Osteoblast (primary cell): ENCODE data around the gene SPEG. TPM values are rescaled to one million over a fixed set of nuclear protein-coding genes. Genes with fewer than 3 reads are reported as not detected.

Experiments used
- DNase-seq: peaks from one replicate; pipeline ENCODE4 v3.0.0; 2011; ENCODE audit warnings: low spot score, mixed read lengths; ENCODE audit not compliant: insufficient read length; ENCODE audit errors: missing footprints
- H2AFZ ChIP-seq: 2 replicates; pipeline ENCODE4 v1.6.0; 2011; ENCODE audit warnings: mild to moderate bottlenecking, low read length
- H3K27ac ChIP-seq: 2 replicates; pipeline ENCODE4 v1.5.1; 2011; ENCODE audit warnings: mild to moderate bottlenecking, low read depth, low read length, moderate library complexity
- H3K27me3 ChIP-seq: 2 replicates; pipeline ENCODE4 v1.6.0; 2012; ENCODE audit warnings: mild to moderate bottlenecking, control low read depth, inconsistent platforms, low read length, moderate library complexity; ENCODE audit not compliant: insufficient read depth
- H3K36me3 ChIP-seq: 2 replicates; pipeline ENCODE4 v1.5.1; 2011; ENCODE audit warnings: mild to moderate bottlenecking, low read length, control low read depth, moderate library complexity; ENCODE audit not compliant: insufficient read depth
- H3K4me1 ChIP-seq: 2 replicates; pipeline ENCODE4 v1.5.1; 2011; ENCODE audit warnings: mild to moderate bottlenecking, low read length, control low read depth, moderate library complexity; ENCODE audit not compliant: insufficient read depth
- H3K4me2 ChIP-seq: 2 replicates; pipeline ENCODE4 v1.6.0; 2011; ENCODE audit warnings: mild to moderate bottlenecking, low read length; ENCODE audit not compliant: insufficient read depth
- H3K4me3 ChIP-seq: fragments of 200-600 bp; sonication (generic); 3 replicates; pipeline ENCODE4 v1.5.1; 2012; ENCODE audit warnings: mild to moderate bottlenecking, low read length, inconsistent platforms; ENCODE audit not compliant: insufficient read depth
- H3K79me2 ChIP-seq: 2 replicates; pipeline ENCODE4 v1.6.0; 2012; ENCODE audit warnings: mild to moderate bottlenecking, low read length, control low read depth, inconsistent platforms; ENCODE audit not compliant: insufficient read depth
- H3K9me3 ChIP-seq: 2 replicates; pipeline ENCODE4 v1.5.1; 2011; ENCODE audit warnings: low read depth, low read length, control low read depth
- H4K20me1 ChIP-seq: 2 replicates; pipeline ENCODE4 v1.6.0; 2012; ENCODE audit warnings: mild to moderate bottlenecking, low read length, control low read depth; ENCODE audit not compliant: insufficient read depth
- total RNA-seq: library from RNA; depleted of rRNA; stranded (reverse); fragments of >200 nt; gene quantifications from 2 replicates; pipeline ENCODE4 v1.2.3, GENCODE V29; 2012
- TF ChIP-seq, protein P1 (sequence below): IDR thresholded peaks from 2 replicates; pipeline ENCODE4 v1.5.1; 2011; ENCODE audit warnings: mild to moderate bottlenecking, low read depth, low read length, moderate library complexity; ENCODE audit errors: extremely low read depth

SPEG gene
- total RNA-seq, 1 donor: 26.4 TPM

DNA sequence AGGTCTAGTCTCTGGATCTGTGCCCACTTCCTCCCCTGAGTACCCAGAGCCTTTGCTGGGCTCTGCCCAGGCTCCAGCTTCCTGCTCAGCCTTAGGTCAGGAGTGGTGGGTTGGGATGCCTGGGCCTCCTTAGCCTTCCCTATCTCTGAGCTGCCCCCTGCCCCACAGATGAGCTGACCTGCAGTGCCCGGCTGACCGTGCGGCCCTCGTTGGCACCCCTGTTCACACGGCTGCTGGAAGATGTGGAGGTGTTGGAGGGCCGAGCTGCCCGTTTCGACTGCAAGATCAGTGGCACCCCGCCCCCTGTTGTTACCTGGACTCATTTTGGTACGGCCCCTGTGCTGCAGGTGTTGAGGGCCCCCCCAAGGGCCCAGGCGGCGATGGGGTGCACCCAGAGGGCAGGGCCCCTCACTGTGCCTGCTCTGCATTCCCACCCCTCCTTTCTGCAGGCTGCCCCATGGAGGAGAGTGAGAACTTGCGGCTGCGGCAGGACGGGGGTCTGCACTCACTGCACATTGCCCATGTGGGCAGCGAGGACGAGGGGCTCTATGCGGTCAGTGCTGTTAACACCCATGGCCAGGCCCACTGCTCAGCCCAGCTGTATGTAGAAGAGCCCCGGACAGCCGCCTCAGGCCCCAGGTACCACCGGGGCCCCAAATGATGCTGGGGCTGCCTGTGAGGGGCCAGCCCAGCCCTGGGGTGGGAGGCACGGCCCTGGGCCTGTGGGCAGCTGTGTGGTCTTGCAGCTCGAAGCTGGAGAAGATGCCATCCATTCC is 34.0 kb downstream of the SPEG start:
- no peak overlapping the region for H3K27ac ChIP-seq
- TF ChIP-seq, protein P1, sequence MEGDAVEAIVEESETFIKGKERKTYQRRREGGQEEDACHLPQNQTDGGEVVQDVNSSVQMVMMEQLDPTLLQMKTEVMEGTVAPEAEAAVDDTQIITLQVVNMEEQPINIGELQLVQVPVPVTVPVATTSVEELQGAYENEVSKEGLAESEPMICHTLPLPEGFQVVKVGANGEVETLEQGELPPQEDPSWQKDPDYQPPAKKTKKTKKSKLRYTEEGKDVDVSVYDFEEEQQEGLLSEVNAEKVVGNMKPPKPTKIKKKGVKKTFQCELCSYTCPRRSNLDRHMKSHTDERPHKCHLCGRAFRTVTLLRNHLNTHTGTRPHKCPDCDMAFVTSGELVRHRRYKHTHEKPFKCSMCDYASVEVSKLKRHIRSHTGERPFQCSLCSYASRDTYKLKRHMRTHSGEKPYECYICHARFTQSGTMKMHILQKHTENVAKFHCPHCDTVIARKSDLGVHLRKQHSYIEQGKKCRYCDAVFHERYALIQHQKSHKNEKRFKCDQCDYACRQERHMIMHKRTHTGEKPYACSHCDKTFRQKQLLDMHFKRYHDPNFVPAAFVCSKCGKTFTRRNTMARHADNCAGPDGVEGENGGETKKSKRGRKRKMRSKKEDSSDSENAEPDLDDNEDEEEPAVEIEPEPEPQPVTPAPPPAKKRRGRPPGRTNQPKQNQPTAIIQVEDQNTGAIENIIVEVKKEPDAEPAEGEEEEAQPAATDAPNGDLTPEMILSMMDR: no peak
- no peak overlapping the region for H3K4me3 ChIP-seq
- no peak for DNase-seq
- H3K9me3 ChIP-seq: no peaks in the 10 kb centered on the region
- peaks cover 69% of the 10 kb centered on the region for H3K36me3 ChIP-seq
- H3K4me2 ChIP-seq: no peak overlapping the region
- peaks cover 14% of the 10 kb centered on the region for H3K4me1 ChIP-seq
- H3K79me2 ChIP-seq: no peaks in the 10 kb centered on the region
- H2AFZ ChIP-seq: no peak overlapping the region
- H4K20me1 ChIP-seq: no peaks in the 10 kb centered on the region
- H3K27me3 ChIP-seq: no peaks in the 10 kb centered on the region

DNA sequence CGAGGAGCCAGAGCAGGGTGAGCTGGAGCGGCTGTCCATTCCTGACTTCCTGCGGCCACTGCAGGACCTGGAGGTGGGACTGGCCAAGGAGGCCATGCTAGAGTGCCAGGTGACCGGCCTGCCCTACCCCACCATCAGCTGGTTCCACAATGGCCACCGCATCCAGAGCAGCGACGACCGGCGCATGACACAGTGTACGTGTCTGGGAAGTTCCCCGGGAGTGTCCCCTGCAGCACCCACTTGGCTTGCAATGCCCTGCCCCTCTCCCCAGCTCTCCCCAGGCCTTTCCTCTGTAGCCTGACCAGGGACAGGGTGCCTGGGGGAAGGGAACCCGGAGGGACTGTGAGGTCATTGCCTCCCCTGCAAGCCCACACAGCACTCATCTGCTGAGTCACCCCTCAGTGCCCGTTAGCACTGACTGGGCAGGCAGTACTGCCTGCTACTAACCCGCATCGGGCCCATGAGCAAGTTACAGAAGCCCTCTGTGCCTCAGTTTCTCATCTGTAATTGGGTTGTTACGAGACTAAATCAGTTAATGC is 34.6 kb downstream of the SPEG start:
- Histone ChIP-seq H3K4me3 (no peak overlapping the region), H3K27ac (peak overlapping the region; percentile 63), H3K4me2 (peak overlapping the region; percentile 53), H3K9me3 (no peaks in the 10 kb centered on the region), H3K27me3 (no peaks in the 10 kb centered on the region), H3K36me3 (peaks cover 70% of the 10 kb centered on the region), H3K4me1 (peaks cover 14% of the 10 kb centered on the region), H3K79me2 (no peaks in the 10 kb centered on the region), H2AFZ (no peak overlapping the region), H4K20me1 (no peaks in the 10 kb centered on the region)
- TF ChIP-seq, protein P1: no peak
- peak; percentile 100 for DNase-seq

- TF ChIP-seq, protein P1: no peak
- H4K20me1 ChIP-seq: no peaks in the 10 kb centered on the region
- no peaks in the 10 kb centered on the region for H3K27me3 ChIP-seq
- no peak overlapping the region for H2AFZ ChIP-seq
- H3K4me1 ChIP-seq: peaks cover 14% of the 10 kb centered on the region
- no peak overlapping the region for H3K4me2 ChIP-seq
- H3K79me2 ChIP-seq: no peaks in the 10 kb centered on the region
- no peak overlapping the region for H3K27ac ChIP-seq
- no peak overlapping the region for H3K4me3 ChIP-seq
- no peak for DNase-seq
- H3K36me3 ChIP-seq: peaks cover 72% of the 10 kb centered on the region
- no peaks in the 10 kb centered on the region for H3K9me3 ChIP-seq
Measured at GRCh38 chr2:219470429-219470828, 35.8 kb downstream of the SPEG start.
